ENCODE measurements around the gene PRIMA1.
"Not testable (repeated sequence)": the region's sequence is repeated elsewhere in the genome, so short reads cannot be mapped to it uniquely, and the experiment has no call there.

The PRIMA1 gene

DNA sequence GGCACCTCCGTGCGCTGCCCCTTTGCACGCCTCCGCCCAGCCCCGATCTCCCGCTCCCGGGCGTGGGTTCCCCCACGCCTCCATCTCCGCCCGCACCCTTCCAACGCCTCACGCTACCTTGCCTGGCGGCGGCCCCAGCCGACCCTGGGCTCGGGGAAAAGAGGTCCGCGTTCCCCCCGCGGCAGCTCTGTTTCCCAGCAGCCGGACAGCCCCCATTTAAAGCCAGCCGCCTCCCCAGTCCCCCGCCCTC, at the start of gene PRIMA1:
Gene PRIMA1, minus strand, starts transcription at position 193 of the 250 bp plus-strand sequence. CDS start 767 bp downstream, outside the sequence.
- DNase-seq (ENCODE audit: low read depth): no peak

DNA sequence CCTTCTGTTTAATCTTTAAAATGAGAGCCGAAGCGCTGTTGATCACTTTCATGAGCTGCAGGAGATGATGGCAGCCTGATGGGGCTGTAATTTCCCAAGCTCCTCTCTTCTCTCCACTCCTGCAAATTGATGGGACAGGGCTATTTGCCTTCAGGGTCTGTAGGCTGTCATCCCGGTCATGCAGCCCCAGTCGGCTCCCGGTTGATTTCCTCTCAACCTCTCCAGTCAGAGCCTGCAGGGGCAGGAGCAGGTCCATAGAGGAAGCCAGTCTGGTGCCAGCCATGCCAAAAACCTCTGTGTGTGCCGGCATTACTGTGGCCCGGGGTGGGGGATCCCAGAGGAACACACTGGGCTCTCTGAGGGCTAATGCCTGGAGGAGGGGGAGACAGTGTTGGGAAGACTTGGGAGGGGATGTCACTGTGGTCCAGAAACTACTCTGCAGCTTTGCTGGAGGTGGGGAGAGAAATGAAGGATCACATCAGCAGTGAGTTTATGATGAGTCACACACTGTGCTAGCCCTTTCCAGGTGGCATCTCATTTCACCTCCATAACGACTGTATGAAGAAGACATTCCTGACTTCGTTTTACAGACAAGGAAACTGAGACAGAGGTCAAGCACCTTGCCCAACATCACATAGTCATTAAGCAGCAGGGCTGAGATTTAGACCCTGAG, 46.5 kb upstream of the PRIMA1 start:
- no peak for DNase-seq (ENCODE audit: low read depth)

GRCh38 chr14:93832665-93833064, 44.4 kb upstream of the PRIMA1 start:
- DNase-seq (ENCODE audit: low read depth): no peak

- no peak for DNase-seq (ENCODE audit: low read depth)
Measured at GRCh38 chr14:93832081-93832480, 43.8 kb upstream of the PRIMA1 start.

GRCh38 chr14:93830753-93831461, 42.6 kb upstream of the PRIMA1 start:
- DNase-seq (ENCODE audit: low read depth): no peak

GRCh38 chr14:93829839-93830481, 41.7 kb upstream of the PRIMA1 start:
- no peak for DNase-seq (ENCODE audit: low read depth)

DNA sequence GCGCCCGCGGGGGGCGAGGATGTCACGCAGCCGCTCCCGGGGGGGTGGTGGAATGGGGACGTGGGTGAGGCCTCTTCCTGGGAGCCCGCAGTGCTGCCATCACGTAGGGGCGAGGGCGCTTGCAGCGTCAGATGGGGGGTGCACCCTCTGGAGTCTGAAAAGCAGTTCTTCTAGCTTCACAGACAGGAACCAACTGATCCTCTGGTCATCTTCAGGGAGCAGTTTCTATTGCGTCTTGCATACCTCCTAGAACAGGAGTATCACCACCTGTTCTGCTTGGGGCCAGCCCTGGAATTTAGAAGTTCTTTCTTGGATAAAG, 36.9 kb upstream of the PRIMA1 start:
- DNase-seq (ENCODE audit: low read depth): no peak

DNA sequence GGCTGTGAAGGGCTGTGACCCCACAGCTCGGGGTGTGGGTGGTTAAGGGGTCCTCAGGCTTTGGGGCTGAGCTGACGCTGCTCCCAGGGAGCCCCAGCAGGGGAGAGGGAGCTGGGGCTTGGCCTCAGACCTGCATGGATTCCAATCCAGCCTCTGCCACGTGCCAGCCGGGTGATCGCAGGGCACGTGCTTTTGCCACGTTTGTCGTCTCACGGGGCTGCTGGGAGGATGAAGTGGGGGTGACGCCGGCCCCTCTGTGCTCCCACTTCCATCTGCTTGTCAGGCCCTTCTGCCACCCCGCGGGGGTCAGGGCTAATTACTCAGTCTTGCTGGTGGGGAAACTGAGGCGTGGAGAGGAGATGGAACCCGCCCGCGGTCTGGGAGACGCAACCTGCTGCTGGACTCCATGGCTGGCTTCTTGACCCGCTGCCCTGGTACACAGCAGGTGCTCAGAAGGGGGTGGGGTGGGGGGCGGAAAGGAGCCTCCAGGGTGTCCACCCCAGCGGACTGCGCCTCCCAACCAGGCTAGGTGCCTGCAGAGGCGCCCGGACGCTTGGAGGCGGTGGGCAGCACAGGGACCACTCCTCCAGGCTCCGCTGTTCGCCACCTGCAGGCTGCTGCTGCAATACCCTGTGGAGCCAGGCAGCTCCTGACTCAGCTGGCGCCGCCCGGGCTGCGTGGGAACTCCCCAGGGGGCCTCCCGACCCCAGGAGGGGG, 36.4 kb upstream of the PRIMA1 start:
- no peak for DNase-seq (ENCODE audit: low read depth)

DNA sequence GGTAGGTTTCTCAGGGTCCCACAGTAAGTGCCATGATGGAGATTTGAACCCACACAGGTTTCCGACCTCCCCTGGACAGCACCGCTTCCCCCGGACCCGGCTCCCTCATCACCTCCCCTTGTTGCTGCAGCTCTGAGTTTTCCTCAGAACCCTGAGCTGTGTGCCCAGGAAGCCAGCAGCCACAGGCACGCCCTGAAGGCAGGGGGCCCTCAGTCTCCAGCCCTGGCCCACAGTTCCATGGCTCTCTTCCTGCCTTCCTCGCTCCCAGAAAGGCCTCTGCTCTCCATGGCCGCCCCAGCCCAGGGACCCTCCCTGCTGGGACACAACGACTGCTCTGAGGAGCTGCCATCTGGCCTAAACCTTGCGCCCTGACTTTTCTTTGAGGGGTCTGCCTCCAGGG, 35.8 kb upstream of the PRIMA1 start:
- no peak for DNase-seq (ENCODE audit: low read depth)

GRCh38 chr14:93821051-93821450, 32.8 kb upstream of the PRIMA1 start:
- DNase-seq (ENCODE audit: low read depth): no peak

DNA sequence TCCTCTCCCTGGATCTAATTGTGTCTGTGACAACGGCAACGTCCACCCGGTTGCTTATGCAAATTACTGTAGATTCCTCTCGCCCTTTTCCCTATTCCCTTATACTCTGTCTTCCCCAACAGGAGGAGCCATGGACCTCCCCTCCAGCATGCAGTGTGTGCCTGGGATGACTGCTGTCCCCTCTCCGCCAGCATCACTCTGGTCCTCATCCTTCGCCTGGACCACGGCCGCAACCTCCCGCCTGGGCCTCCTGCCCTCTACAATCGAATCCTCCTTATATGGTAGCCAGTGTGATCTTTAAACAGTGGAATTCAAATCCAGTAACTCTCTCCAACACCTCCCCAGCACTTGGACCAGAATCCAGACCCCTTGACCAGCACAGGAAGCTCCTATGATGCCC, 30.6 kb upstream of the PRIMA1 start:
- no peak for DNase-seq (ENCODE audit: low read depth)

DNA sequence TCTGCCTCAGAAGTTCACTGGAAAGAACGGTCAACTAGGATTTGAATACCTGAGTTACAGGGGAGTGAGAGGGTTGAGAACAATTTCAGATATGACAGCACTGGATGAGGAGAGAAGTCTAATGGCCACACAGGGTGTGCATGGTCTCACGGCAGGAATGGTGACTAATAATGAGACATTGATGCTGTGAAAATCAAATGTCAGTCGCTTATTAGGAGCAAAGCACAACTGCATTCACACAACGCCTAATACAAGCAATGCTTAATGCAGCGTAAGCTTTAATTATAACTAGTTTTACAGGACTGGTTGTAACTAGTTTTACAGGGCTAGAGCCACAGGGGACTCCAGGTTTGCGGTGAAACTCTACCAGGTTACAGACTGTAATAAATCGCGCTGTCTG, 23.4 kb upstream of the PRIMA1 start:
- no peak for DNase-seq (ENCODE audit: low read depth)

DNA sequence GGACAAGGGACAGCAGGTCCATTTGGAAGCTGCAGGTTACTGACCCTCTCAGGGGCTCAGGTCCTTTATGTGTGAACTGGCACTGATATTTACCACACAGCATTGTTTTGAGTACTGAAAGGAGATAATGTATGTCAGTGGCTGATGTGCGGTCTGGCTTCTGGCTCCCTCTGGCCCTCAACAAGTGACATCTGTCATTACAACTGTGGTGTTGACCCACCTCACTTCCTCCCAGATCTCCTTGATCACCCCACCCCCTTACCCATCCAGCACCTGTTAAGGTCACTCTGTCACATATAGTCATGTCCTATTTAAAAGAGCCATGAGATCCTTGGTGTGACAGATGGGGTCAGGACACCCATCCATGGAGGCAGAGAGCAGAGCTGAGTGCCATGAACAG, 22.7 kb upstream of the PRIMA1 start:
- no peak for DNase-seq (ENCODE audit: low read depth)

GRCh38 chr14:93809491-93810420, 21.5 kb upstream of the PRIMA1 start:
- DNase-seq (ENCODE audit: low read depth): not testable (repeated sequence)

DNA sequence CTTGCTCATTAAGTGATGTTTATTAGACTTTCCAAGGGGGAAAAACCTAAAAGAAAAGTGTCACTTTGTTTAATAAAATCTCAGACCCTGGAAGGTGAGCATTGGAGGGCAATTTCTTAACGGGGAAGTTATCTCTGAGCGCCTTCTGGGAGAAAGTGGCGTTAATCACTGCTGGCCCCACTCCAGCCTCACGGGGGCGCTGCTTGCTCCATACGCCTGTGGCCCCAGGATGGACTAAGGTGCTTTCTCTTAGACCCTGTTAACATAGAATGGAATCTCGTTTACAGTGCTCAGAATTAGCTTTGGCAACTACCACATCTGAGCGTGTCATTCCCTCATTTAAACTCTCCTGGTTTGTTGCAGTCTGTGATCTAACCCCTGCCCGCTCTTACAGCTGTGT, 16.4 kb upstream of the PRIMA1 start:
- no peak for DNase-seq (ENCODE audit: low read depth)

DNA sequence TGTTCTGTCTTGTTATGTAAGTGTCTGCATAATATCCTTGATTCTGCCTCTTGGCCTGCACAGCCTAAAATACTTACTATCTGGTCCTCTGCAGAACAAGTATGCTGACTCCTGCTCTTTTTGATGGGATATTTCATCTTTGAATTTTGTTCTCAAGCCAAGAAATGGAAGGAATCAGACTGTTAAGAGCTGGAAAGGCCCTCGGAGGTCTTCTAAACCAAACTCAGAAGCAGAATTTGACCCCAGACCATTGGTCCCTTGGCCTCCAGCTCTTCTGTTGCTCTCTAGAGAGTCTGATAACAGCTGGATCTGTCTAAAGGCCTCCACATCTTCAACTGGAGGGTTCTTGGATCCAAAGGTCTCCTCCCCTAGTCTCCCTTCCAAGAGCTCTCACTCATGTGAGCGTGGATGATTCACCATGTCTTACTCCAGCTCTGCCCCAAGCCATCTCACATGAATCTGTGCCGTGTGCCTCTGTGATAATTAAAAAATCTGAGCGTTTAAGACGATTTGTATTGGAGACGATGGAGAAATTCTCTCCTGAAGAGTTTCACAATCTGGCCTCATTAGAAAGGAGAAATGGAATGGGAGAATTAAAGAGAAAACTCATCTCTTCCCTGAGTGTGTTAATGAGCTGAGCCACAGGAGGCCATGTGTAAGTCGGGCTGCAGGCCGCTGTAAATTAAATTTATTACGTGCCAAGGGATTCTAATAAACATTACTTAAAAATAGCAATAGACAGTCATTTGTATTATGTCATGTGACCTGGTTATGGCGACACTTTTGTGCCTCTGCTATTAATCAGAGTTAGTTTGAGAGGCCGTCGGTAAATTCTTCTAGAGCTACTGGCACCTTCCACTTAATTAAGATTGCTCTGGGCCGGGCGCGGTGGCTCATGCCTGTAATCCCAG, 15.4 kb upstream of the PRIMA1 start:
- no peak for DNase-seq (ENCODE audit: low read depth)

DNA sequence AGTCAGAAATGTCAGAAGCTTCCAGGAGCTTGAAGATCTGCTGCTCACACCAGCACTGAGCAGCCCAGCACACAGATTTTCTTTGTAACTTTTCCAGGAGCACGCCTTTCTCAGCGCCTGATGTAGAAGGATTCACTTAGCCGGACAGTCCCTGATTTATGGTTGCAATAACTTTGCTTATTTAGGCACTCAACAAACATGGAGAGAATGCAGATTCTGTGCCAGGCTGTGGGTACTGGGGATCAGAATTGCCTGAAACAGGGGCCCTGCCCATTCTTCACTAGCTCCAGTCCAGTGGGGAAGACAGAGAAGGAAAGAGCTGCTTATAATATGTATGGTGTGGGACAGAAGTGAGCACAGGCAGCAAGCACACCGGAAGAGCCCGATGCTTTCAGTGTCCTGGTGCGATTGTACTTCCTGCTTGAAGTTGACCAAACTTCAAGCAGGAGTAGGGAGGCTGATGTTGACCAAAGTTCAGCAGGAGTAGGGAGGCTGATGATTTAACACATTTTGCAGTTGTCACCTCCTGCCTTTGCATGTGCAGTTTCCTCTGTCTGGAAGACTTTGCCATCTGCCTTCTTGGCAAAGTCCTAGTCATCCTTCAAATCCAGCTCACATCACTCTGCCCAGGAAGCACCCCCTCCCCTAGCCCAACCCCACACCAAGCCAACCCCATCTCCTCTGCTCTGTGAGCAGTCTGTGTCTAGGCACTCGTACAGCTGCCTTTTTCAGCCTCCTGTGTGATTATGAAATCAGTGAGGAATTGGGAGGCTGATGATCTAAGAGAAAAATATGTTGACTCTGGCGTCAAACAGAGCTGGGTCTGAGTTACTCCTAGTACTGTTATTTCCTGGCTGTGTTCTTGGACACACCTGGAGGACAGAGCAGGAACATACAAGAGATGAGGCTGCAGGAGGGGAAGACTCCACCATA, 12.0 kb upstream of the PRIMA1 start:
- DNase-seq (ENCODE audit: low read depth): no peak

- no peak for DNase-seq (ENCODE audit: low read depth)
Measured at GRCh38 chr14:93799617-93799988, 11.3 kb upstream of the PRIMA1 start.

DNA sequence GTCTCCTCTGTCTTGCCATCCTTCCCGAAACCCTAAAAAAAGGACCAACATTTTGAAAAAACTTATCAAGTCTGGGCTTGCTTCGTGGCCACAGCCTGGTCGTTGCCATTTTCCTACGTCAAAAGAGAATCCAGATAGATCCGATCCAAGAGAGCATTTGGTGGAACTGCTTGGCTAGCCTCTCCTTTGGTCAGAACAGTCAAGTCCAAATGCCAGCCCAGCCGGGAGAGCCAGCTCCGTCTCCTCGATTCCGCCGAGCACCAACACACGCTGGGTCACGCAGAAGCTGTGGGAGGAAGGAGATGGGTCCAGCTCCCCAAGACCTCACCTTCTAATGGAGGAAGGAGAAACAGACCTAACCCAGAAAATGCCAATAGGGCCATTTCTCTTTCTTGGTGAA, 9.3 kb upstream of the PRIMA1 start:
- no peak for DNase-seq (ENCODE audit: low read depth)

DNA sequence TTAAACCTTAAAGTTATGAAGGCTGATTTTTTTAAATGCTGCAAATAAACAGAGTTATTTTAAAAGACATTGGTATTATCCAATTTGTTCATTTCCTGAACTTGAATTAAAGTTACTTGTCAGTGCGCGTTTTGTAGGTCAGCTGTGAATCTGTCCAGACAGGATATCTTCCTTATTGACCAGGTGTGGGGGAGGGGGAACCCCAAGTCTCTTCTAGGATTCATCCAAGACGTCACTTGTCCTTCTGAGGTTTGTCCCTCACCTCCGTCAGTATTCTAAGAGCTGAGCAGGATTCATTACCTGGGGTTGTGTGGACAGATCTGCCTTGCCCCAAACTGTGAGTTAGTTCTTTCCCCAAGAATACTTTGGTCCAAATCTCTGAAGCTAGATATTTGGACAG, 8.8 kb upstream of the PRIMA1 start:
- DNase-seq (ENCODE audit: low read depth): no peak

Data from HS-5 (cell line).